ENCODE results near the gene MCM5.

- TF ChIP-seq, protein P1, sequence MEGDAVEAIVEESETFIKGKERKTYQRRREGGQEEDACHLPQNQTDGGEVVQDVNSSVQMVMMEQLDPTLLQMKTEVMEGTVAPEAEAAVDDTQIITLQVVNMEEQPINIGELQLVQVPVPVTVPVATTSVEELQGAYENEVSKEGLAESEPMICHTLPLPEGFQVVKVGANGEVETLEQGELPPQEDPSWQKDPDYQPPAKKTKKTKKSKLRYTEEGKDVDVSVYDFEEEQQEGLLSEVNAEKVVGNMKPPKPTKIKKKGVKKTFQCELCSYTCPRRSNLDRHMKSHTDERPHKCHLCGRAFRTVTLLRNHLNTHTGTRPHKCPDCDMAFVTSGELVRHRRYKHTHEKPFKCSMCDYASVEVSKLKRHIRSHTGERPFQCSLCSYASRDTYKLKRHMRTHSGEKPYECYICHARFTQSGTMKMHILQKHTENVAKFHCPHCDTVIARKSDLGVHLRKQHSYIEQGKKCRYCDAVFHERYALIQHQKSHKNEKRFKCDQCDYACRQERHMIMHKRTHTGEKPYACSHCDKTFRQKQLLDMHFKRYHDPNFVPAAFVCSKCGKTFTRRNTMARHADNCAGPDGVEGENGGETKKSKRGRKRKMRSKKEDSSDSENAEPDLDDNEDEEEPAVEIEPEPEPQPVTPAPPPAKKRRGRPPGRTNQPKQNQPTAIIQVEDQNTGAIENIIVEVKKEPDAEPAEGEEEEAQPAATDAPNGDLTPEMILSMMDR (IDR thresholded peaks at IDR 0.05; ENCODE audit: insufficient read depth, low read depth, low read length), result no peak
- no peak for TF ChIP-seq EZH2 (IDR thresholded peaks at IDR 0.05; ENCODE audit: insufficient read depth, low read length)
Observed at GRCh38 chr22:35425971-35426800, 26.2 kb downstream of the MCM5 start.
